ENCODE data around the gene FNTB. TPM values are rescaled to one million over a fixed set of nuclear protein-coding genes. Genes with fewer than 3 reads are reported as not detected.

Gene FNTB
- total RNA-seq, 1 experiment from 2014 or later = 5.1 TPM

- peaks cover 6% of the 10 kb centered on the region for H3K36me3 ChIP-seq
- no peak for DNase-seq
- H3K4me3 ChIP-seq = no peak overlapping the region
- no peaks in the 10 kb centered on the region for H3K27me3 ChIP-seq
- no peaks in the 10 kb centered on the region for H3K9me3 ChIP-seq
Observed at GRCh38 chr14:65104791-65105190, 118.1 kb downstream of the FNTB start.

DNA sequence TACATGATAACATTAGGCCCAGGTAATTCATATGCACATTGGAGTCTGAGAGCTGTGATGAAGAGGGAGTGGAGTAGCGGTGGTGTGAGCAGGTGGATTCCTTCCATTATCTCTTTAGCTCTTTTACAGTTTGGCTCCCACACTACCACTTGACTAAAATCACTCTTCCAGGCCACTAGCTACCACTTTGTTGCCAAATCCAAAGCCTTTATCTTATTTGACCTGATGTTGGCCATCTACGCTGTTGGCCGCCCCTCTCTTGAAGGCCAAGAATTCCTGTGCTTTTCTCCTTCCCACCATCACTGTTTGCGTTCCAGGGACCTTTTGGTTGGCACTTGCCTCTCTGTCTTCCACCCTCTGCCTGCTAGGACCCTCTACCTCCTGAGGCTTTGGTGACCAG lies 119.6 kb downstream of the FNTB start:
- H3K9me3 ChIP-seq = no peaks in the 10 kb centered on the region
- H3K27me3 ChIP-seq = no peaks in the 10 kb centered on the region
- DNase-seq = no peak
- no peaks in the 10 kb centered on the region for H3K36me3 ChIP-seq
- no peak overlapping the region for H3K4me3 ChIP-seq

- H3K9me3 ChIP-seq = no peaks in the 10 kb centered on the region
- no peak overlapping the region for H3K4me3 ChIP-seq
- no peak for DNase-seq
- no peaks in the 10 kb centered on the region for H3K27me3 ChIP-seq
- H3K36me3 ChIP-seq = no peaks in the 10 kb centered on the region
Observed at GRCh38 chr14:65106736-65107135, 120.0 kb downstream of the FNTB start.

DNA sequence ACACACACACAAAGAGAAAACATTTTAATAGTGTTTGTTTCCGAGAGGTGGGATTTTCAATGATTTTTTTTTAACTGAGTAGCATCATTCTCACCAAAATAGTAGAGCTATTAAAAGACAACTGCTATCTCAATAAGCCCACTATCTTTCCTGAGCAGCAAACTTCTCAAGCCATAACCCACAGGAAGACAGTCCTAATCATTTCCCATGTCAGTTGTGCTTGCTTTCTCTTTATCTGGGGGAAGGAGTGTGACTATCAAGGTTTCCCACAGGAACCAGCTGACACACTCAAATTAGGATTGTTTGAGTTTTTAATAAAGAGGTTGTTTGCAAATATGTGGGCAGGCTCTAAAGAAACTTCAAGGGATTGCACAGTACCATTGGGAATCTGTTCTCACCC lies 120.5 kb downstream of the FNTB start:
- Histone ChIP-seq H3K36me3 (no peaks in the 10 kb centered on the region), H3K4me3 (no peak overlapping the region), H3K27me3 (no peaks in the 10 kb centered on the region), H3K9me3 (no peaks in the 10 kb centered on the region)
- DNase-seq = no peak

DNA sequence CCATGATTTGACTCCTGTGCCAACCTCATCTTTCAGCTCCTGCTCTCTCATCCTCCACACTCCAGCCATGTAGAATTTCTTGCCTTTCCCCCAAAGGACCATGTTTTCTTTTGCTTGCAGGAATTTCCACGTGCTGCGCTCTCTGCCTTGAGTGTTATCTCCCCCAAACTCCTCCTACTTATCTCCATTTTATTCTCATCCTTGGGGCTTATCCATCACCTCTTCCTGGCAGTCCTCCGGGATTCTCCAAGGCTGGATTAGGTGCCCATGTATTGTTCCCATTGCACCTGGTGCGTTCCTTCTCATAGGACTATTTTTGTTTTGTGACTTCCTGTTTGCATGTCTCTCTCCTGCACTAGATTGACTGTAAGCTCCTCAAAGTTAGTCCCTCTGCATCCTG lies 122.7 kb downstream of the FNTB start:
- DNase-seq = no peak
- no peaks in the 10 kb centered on the region for H3K9me3 ChIP-seq
- no peaks in the 10 kb centered on the region for H3K27me3 ChIP-seq
- no peaks in the 10 kb centered on the region for H3K36me3 ChIP-seq
- no peak overlapping the region for H3K4me3 ChIP-seq

DNA sequence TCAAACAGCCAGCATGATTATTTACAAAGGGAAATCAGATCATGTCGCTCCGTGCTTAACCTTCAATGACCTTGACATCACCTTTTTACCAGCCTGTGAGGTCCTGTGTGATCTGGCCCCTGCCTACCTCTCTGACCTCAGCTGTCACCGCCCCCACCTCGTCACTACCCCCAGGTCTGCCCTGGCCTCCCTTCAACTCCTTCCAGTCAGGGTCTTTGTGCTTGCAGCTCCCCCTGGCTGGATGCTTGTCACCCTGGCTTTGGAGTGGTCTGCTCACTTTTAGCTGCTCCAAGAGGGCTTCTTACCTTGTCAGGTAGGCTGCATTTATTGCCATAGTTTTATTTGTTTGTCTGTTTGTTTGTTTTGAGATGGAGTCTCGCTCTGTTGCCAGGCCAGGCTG lies 123.8 kb downstream of the FNTB start:
- DNase-seq = no peak

More for the DNA sequence above, 123.8 kb downstream of the FNTB start:
- Histone ChIP-seq H3K27me3 (no peaks in the 10 kb centered on the region), H3K4me3 (no peak overlapping the region), H3K9me3 (no peaks in the 10 kb centered on the region), H3K36me3 (no peaks in the 10 kb centered on the region)

Other genes with a start within 250 kb of the FNTB start
- 0.13 TPM in 1 of 2 replicates, not detected in the other for gene SPTB, start 107.0 kb upstream of the FNTB start, total RNA-seq (2014; rRNA removed; shearing (Covaris generic); ENCODE audit: low replicate concordance)
- 12.3 and 15.7 TPM in 2 replicates for gene CHURC1, start 72.4 kb upstream of the FNTB start, total RNA-seq (2014; rRNA removed; shearing (Covaris generic); ENCODE audit: low replicate concordance)
- not detected in 2 replicates for gene GPX2, start 44.1 kb upstream of the FNTB start, total RNA-seq (2014; rRNA removed; shearing (Covaris generic); ENCODE audit: low replicate concordance)
- 1.0 and 3.4 TPM in 2 replicates for gene RAB15, start 14.6 kb upstream of the FNTB start, total RNA-seq (2014; rRNA removed; shearing (Covaris generic); ENCODE audit: low replicate concordance)
- gene MAX, start 115.6 kb downstream of the FNTB start, total RNA-seq (2014; rRNA removed; shearing (Covaris generic); ENCODE audit: low replicate concordance) = 26.6 and 30.8 TPM in 2 replicates

Data from MG63 (cell line).